Liver (tissue), 3 donors: Measurements from ENCODE around the gene DDX20.

Experiments
- CTCF ChIP-seq: fragments of 150-350 bp; IDR thresholded peaks from 2 replicates; pipeline ENCODE4 v1.5.1; 2017; ENCODE audit warnings: improper control_type of control experiment, low read depth, low read length; ENCODE audit not compliant: missing input control
- EGR1 ChIP-seq, 2 donors: IDR thresholded peaks; 2 replicates each; pipeline ENCODE4 v1.6.1; 2016 to 2018; ENCODE audit warnings: antibody characterized with exemption in 2 of 2, low read depth in 2 of 2
- JUND ChIP-seq, 2 donors: IDR thresholded peaks; 2 replicates each; pipeline ENCODE4 v1.6.1; 2016; ENCODE audit warnings: antibody characterized with exemption in 2 of 2
- RAD21 ChIP-seq, 2 donors: IDR thresholded peaks; 2 replicates each; pipeline ENCODE4 v1.6.1; 2016; ENCODE audit warnings: antibody characterized with exemption in 2 of 2, mild to moderate bottlenecking in 2 of 2
- REST ChIP-seq: IDR thresholded peaks from 2 replicates; pipeline ENCODE4 v1.6.1; 2016; ENCODE audit warnings: antibody characterized with exemption, mild to moderate bottlenecking
- RXRA ChIP-seq, 2 donors: IDR thresholded peaks; 2 replicates each; pipeline ENCODE4 v1.6.1; 2017 to 2018; ENCODE audit warnings: antibody characterized with exemption in 2 of 2, mild to moderate bottlenecking in 1 of 2
- SP1 ChIP-seq: IDR thresholded peaks from 2 replicates; pipeline ENCODE4 v1.6.1; 2018; ENCODE audit warnings: antibody characterized with exemption, mild to moderate bottlenecking
- TAF1 ChIP-seq: conservative IDR thresholded peaks from 2 replicates; pipeline ENCODE4 v1.6.1; 2016; ENCODE audit warnings: antibody characterized with exemption, mild to moderate bottlenecking
- donor health status: healthy.
- donor health status: healthy.

DNA sequence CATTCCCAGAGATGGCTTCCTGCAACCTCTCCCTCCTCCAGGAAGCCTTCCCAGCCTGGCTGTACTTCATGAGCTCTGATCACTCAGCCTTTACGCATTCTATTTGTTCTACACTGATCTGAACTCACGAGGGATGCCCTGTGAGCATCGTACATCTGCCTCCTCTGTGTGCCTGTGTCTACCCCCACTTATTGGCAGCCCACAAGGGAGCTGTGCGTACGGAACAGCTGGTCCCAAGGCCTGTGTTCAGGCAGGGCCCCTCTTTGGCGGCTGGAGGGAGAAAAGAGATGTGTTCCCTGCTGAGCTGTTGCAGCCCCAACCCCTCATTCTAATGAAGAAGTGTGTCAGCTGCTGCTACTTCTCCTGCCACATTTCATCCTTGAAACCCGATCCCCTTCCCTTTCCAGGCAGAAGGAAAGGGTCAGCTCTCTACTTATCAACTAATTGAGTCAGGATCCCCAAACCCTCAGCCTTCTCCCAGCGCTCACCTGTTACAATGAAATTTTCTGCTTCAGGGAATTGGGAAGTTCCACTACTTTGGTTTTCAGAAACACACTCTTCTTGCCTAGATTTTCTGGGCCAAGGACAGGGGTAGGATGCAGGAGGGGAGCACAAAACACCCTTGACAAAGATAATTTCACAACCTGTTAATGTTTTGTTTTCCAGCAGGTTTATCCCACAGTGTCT is 19.7 kb upstream of the DDX20 start:
- TF ChIP-seq EGR1 (IDR thresholded peaks at IDR 0.05; ENCODE audit: low read depth in 2 of 2) (no peak), SP1 (no peak), REST (no peak), CTCF (no peak), RAD21 (IDR thresholded peaks at IDR 0.05) (no peak), TAF1 (no peak), JUND (IDR thresholded peaks at IDR 0.05) (no peak), RXRA (IDR thresholded peaks at IDR 0.05) (no peak)
